GM18873 (cell line): ENCODE data around the gene DIS3L2.

ENCODE experiments used
- ATAC-seq: cut with Tn5 transposase; IDR thresholded peaks from one replicate; pipeline ENCODE4 v1.9.1; 2021; ENCODE audit warnings: mild to moderate bottlenecking, moderate library complexity, moderate number of reproducible peaks; ENCODE audit not compliant: unreplicated experiment, low FRiP score

Gene DIS3L2

DNA sequence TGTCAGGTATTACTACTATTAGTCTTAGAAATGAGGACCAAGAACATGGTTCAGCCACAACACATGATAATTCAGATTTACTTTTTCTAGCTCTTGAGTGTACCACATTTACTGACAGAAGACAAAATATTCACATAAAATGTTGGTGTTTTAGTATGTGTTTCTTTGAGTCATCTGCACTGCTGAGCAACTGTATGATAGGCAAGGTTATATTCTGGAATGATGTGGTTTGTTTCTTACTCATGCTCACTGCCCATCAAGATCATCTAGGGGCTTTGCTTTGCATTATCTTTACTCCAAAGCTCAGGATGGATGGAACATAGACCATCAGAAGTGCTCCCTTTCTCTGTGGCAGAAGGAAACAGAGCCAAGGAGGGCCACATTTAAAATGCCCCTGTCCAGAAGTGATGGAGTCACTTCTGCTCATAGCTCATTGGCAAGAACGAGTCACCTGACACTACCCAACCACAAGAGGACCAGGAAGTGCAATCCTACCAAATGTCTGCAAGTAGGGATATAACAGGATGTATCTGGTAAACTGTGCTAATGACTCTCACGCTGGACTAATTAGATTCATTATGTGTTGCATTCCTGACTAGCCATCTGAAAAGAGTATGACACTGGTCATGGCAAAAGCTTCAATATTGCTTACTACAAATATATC lies 81.5 kb downstream of the DIS3L2 start:
- no peak for ATAC-seq

DNA sequence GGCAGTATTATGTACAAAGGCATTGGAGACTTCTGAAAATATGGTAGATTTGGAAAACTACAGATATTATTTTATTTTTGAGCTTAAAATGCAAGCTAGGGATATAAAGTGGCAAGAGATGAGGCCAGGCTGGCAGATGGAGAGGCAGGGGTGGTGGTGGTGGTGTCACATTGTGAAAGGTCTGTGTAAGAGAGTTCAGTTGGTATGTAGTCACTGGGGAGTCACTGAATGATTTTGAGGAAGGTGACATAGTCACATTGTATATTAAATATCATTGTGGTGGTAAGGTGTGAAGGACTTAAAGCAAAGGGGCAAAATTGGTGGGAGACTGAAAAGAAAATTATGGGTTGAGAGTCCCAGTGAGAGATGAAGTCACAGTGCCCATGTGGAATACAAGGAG lies 82.5 kb downstream of the DIS3L2 start:
- ATAC-seq, result no peak

DNA sequence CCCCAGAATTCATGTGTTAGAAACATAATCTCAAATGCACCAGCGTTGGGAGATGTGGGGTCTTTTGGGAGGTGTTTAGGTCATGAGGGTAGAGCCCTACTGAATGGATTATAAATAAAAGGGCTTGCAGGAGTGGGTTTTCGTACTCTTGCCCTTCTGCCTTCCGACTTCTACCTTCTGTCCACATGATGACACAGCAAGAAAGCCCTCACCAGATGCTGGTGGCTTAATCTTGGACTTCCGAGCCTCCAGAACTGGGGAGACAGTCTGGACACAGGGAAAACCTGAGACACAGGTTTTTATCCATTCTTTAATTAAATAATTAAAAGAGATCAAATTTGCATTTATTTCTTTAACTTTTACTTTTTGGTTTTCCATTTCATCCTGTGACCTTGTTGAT lies 87.8 kb downstream of the DIS3L2 start:
- no peak for ATAC-seq

DNA sequence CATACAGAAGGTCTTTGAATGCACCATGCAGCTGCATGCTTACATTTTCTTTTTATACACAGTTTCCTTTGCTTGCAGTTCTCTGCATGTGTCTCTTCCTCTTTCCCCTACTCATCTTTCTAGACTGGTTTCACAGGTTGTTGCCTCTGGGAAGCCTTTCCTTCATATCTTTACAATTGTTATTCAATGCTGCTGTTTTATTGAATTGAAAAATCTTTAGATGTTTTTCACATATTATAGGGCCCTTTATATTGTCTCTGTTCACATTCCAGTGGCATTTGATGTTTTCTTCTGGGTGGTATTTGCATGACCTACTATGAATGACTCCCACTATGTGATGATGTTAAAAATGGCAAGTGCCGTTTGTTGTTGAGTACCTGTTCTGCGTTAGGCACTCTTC lies 91.1 kb downstream of the DIS3L2 start:
- ATAC-seq, result no peak

- ATAC-seq, result no peak
These were observed 92.3 kb downstream of the DIS3L2 start for GRCh38 chr2:232053777-232054176.

- no peak for ATAC-seq
These were observed 96.8 kb downstream of the DIS3L2 start for GRCh38 chr2:232058063-232058877.

DNA sequence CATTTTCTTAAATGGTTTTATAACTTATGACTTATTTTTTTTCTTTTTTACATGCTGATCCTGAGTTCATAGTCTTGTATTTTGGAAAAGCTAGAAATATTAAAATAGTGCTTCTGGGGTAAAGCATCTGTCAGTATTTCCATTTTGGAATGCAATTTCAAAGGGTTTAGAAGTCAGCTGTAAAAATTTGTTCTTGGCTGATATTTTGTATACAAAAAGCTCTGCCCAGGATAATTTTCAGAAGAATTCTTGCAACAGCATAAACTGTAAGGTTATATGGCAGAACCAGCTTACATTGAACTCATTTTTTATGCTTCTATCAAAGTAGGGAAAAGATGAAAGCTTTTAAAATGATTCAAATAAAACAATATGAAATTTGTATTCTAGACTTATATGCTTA lies 97.4 kb downstream of the DIS3L2 start:
- ATAC-seq, result no peak

DNA sequence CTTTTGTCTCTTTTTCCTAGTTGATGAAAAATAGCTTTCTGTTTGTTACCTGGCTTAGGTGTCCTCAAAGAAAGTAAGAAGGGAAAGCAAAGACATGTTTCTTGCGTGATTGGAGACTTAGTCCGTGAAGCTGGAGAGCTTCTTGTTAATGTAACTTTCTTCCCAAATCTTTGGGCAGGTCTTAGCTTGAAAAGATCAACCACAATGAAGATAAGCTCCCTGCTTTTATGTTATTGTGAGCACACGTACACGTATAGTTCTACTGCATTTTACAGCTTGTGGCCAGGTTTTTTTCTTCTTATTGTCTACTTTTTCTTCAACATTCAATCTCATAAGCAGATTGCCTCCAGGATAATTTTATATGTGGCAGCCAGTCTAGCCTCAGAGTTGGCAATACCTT lies 99.8 kb downstream of the DIS3L2 start:
- ATAC-seq, result no peak

DNA sequence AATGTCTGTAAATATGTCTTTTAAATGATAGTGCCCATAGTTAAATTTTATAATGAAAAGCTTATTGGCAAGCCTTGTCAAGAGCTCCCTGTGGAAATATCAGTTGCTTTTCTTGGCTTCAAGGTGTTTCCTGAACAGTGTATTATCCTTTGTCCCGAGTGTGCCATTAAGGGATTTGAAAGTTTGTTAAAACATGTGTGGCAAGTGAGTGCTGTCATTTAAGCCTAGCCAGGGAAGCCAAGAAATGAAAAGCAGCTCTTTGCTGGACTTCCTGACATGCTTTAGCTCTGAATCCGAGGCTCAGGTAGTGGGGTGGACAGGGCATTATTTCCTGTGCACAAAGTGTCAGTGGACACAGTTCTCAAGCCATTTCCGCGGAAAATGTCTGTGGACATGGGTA lies 111.5 kb downstream of the DIS3L2 start:
- ATAC-seq, result no peak

- ATAC-seq, result no peak
These were observed 112.2 kb downstream of the DIS3L2 start for GRCh38 chr2:232073699-232074098.

- ATAC-seq, result no peak
These were observed 113.6 kb downstream of the DIS3L2 start for GRCh38 chr2:232075080-232075479.

DNA sequence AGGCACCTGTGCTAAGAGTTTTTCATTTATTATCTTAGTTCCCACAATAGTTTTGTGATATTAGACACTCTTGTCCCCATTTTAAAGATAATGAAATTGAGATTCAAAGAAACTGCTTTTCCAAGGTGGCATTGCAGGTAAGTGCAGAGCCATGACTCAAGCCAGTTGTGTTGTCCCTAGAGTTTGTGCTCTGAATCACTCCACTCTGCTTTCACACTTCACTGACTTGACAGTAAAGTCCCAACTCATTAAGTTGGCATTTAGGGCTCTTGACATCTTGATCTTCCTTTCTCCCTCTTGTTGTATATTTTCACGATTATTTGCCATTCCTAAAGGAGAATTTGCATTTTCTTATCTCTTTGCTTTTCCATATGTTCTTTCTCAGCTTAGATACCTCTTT lies 114.3 kb downstream of the DIS3L2 start:
- ATAC-seq, result no peak

DNA sequence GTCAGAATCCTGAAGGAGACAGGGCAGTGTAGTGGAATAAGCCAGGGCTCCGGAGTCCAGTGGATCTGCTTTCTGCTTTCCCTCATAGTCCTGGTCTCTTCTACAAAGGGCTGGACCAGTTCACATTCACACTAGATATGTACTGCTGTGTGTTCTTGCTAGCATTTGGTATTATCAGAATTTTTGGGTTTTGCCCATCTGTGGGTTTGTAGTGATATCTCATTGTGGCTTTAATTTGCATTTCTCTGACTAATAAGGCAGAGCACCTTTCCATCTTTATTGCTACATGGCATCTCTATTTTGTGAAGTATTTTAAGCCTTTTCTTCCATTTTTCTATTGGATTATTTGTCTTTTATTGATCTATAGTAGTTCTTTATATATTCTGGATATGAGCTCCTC lies 114.8 kb downstream of the DIS3L2 start:
- ATAC-seq, result no peak

DNA sequence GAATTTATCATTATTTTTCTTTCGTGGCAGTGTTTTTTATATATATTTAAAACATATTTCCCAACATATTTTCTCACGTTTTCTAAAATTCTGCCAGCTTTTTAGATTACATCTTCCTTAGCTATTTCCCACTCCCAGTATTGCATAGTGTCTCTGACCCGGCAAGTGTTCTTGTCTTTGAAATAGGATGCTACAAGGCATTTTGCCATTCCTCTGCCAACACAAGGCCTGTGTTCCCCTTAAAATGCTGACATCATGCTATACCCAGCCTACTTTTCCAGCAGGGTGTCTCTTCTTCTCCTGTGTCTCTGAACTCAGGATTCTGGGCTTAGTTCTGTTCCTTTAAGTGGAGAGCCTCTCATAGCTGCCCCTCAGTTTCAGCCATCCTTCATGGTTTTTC lies 115.2 kb downstream of the DIS3L2 start:
- ATAC-seq, result no peak

DNA sequence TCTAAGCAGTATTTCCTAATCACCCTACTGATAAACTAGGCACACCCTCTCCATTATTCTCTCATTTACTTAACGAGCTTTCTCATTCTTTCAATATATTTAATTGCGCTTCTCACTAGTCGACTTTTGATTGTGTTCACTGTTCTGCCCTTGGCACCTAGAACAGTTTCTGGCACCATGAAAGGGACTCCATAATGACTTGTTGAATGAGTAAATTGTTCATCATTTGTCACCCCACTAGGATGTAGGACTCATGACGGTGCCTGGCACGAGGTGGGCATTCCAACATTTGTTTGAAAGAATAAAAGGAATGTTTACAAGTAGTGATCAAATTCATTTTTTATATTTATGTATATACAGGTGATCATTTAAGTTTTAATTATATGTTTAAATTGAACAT lies 123.7 kb downstream of the DIS3L2 start:
- no peak for ATAC-seq

DNA sequence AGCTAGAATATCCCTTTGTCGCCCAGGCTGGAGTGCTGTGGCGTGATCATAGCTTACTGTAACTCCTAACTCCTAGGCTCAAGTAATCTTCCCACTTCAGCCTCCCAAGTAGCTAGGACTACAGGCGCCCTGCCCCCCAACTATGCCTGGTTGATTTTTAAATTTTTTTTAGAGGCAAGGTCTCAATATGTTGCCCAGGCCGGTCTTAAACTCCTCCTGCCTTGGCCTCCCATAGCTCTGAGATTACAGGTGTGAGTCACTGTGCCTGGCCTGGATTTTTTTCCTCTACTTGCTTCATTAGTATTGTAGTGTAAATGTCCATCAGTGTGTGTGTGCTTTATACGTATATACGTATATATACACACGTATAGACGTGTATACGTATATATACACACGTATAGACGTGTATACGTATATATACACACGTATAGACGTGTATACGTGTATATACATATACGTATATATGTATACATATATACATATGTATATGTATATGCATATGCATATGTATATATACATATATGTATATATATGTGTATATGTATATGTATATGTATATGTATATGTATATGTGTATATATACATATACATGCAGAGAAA lies 124.4 kb downstream of the DIS3L2 start:
- ATAC-seq, result no peak

DNA sequence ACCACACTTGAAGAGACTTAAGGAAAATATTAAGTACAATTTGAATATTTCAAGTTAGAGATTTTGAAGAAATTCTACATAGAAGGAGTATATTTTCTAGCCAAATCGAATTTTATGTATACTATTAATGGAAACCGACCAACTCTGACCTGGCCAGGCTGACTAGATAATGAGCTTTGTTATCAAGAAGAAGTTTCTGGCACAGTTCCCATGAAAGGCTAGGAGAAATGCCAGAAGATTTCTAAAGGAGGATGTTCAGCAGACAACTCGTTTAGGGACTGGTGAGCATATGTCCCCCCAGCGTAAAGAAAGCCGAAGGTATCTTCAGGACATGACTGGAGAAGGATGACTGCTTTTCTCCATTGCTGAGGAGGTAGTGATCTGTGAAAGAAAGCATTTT lies 127.3 kb downstream of the DIS3L2 start:
- ATAC-seq, result no peak

DNA sequence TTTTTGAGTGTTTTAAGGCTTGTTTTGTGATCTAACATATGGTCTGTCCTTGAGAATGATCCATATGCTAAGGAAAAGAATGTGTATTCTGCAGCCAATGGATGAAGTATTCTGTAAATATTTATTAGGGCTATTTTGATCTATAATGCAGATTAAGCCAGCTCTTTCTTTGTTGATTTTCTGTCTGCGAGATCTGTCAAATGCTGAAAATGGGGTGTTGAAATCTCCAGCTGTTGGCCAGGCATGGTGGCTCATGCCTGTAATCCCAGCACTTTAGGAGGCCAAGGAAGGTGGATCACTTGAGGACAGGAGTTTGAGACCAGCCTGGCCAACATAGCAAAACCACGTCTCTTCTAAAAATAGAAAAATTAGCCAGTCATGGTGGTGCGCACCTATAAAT lies 132.7 kb downstream of the DIS3L2 start:
- no peak for ATAC-seq

GRCh38 chr2:232094883-232095282 lies 133.4 kb downstream of the DIS3L2 start:
- no peak for ATAC-seq

GRCh38 chr2:232097260-232097659 lies 135.7 kb downstream of the DIS3L2 start:
- no peak for ATAC-seq

- no peak for ATAC-seq
These were observed 136.2 kb downstream of the DIS3L2 start for GRCh38 chr2:232097758-232098157.

GRCh38 chr2:232102380-232102779 lies 140.9 kb downstream of the DIS3L2 start:
- ATAC-seq, result no peak
